Neural cell (in vitro differentiated cells): Measurements from ENCODE around the gene G6PC3. TPM values are rescaled to one million over a fixed set of nuclear protein-coding genes. Genes with fewer than 3 reads are reported as not detected.

ENCODE experiments used
- H2AFZ ChIP-seq: fragments of 200-600, 300-800 bp; sonication (generic), shearing (Covaris generic); 2 replicates; pipeline ENCODE4 v1.6.0; 2014; ENCODE audit warnings: low read depth, mild to moderate bottlenecking, antibody characterized with exemption, low read length, moderate library complexity
- H3F3A ChIP-seq: fragments of 200-600 bp; shearing (Covaris generic); 2 replicates; pipeline ENCODE4 v1.6.1; 2016; ENCODE audit warnings: mild to moderate bottlenecking, moderate library complexity, mixed read lengths, antibody characterized with exemption, low read length; ENCODE audit not compliant: insufficient read depth, poor library complexity, severe bottlenecking
- H3K27ac ChIP-seq: fragments of 200-600, 300-800 bp; sonication (generic), shearing (Covaris generic); 2 replicates; pipeline ENCODE4 v1.5.1; 2014; ENCODE audit warnings: mild to moderate bottlenecking, low read length, moderate library complexity
- H3K27me3 ChIP-seq: fragments of 300-800, 200-600 bp; sonication (generic), shearing (Covaris generic); 2 replicates; pipeline ENCODE4 v1.6.0; 2014; ENCODE audit warnings: mild to moderate bottlenecking, low read depth, low read length, moderate library complexity; ENCODE audit not compliant: insufficient read depth
- H3K36me3 ChIP-seq: fragments of 300-800, 200-600 bp; sonication (generic), shearing (Covaris generic); 2 replicates; pipeline ENCODE4 v1.5.1; 2014; ENCODE audit warnings: mild to moderate bottlenecking, antibody characterized with exemption, low read length, moderate library complexity; ENCODE audit not compliant: insufficient read depth
- H3K4me2 ChIP-seq: fragments of 300-800, 200-600 bp; sonication (generic), shearing (Covaris generic); 2 replicates; pipeline ENCODE4 v1.6.0; 2014; ENCODE audit warnings: mild to moderate bottlenecking, low read length
- H3K4me3 ChIP-seq: fragments of 300-800, 200-600 bp; sonication (generic), shearing (Covaris generic); 2 replicates; pipeline ENCODE4 v1.5.1; 2014; ENCODE audit warnings: mild to moderate bottlenecking, low read length, moderate library complexity
- H3K79me2 ChIP-seq: fragments of 200-600 bp; shearing (Covaris generic); replicated peaks from 2 replicates; pipeline ENCODE4 v1.6.0; 2014; ENCODE audit warnings: mild to moderate bottlenecking, low read length, moderate library complexity; ENCODE audit not compliant: insufficient read depth
- H3K9ac ChIP-seq: fragments of 300-800, 200-600 bp; sonication (generic), shearing (Covaris generic); 2 replicates; pipeline ENCODE4 v1.6.1; 2016; ENCODE audit warnings: mild to moderate bottlenecking, low read length, mixed read lengths
- H3K9me2 ChIP-seq: fragments of 200-600 bp; shearing (Covaris generic); 2 replicates; pipeline ENCODE4 v1.6.1; 2016; ENCODE audit warnings: mild to moderate bottlenecking, low read length, mixed read lengths; ENCODE audit not compliant: insufficient read depth
- H3K9me3 ChIP-seq: fragments of 200-600, 300-800 bp; sonication (generic), shearing (Covaris generic); 2 replicates; pipeline ENCODE4 v1.6.1; 2016; ENCODE audit warnings: mild to moderate bottlenecking, mixed run types, low read length, moderate library complexity, mixed read lengths
- H4K20me1 ChIP-seq: fragments of 200-600 bp; shearing (Covaris generic); 2 replicates; pipeline ENCODE4 v1.6.1; 2016; ENCODE audit warnings: mild to moderate bottlenecking, mixed run types; ENCODE audit not compliant: insufficient read depth
- CTCF ChIP-seq: fragments of 450-650 bp; IDR thresholded peaks from 2 replicates; pipeline ENCODE4 v1.5.1; 2014; ENCODE audit warnings: antibody characterized with exemption, mild to moderate bottlenecking, moderate library complexity; ENCODE audit not compliant: poor library complexity, severe bottlenecking
- EP300 ChIP-seq: fragments of 450-650 bp; conservative IDR thresholded peaks from 2 replicates; pipeline ENCODE4 v1.6.1; 2014; ENCODE audit warnings: antibody characterized with exemption, mild to moderate bottlenecking, moderate library complexity; ENCODE audit not compliant: poor library complexity, severe bottlenecking
- EZH2 ChIP-seq: fragments of 200-600, 300-800 bp; shearing (Covaris generic), sonication (generic); IDR thresholded peaks from 2 replicates; pipeline ENCODE4 v1.6.1; 2014; ENCODE audit warnings: antibody characterized with exemption, low read length, borderline replicate concordance, mild to moderate bottlenecking; ENCODE audit not compliant: insufficient read depth, poor library complexity, severe bottlenecking
- MXI1 ChIP-seq: fragments of 450-650 bp; conservative IDR thresholded peaks from 2 replicates; pipeline ENCODE4 v1.6.1; 2014; ENCODE audit warnings: antibody characterized with exemption, mild to moderate bottlenecking; ENCODE audit not compliant: poor library complexity, severe bottlenecking
- POLR2AphosphoS5 ChIP-seq: IDR thresholded peaks from 2 replicates; pipeline ENCODE4 v1.6.1; 2012
- RAD21 ChIP-seq: fragments of 450-650 bp; conservative IDR thresholded peaks from 2 replicates; pipeline ENCODE4 v1.6.1; 2014; ENCODE audit warnings: antibody characterized with exemption, mild to moderate bottlenecking, moderate library complexity
- SMC3 ChIP-seq: fragments of 450-650 bp; conservative IDR thresholded peaks from 2 replicates; pipeline ENCODE4 v1.6.1; 2014; ENCODE audit warnings: antibody characterized with exemption, mild to moderate bottlenecking, moderate library complexity; ENCODE audit not compliant: poor library complexity
- TAF1 ChIP-seq: IDR thresholded peaks from 2 replicates; pipeline ENCODE4 v1.6.1; 2012; ENCODE audit warnings: low read depth
- polyA plus RNA-seq: library from polyadenylated mRNA; depleted of rRNA; stranded (reverse); fragments of >200 nt; gene quantifications from 2 replicates; pipeline ENCODE4 v1.2.3, GENCODE V29; 2014
- TF ChIP-seq, protein P1 (sequence below): IDR thresholded peaks from 2 replicates; pipeline ENCODE4 v1.6.1; 2012; ENCODE audit warnings: borderline replicate concordance

The G6PC3 gene
- polyA plus RNA-seq, 1 donor from 2014 or later = 10.8 TPM

DNA sequence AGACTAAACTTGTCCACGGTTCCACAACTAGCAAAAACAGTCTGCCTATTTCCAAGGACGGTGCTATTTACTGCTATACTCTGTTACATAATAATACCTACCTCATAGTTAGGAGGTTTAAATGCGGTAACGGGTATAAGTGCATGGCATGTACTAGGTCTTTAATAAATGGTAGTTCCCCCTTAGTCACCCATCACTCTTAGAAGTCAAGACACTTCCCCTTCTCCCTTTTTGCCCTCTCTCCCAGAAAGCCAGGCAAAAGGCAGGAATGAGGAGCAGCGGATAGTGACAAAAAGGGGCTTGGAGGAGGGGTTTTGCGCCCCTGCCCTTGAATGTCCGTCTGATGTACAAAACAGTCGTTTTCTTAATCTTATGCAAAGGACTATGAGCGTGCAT is 3.0 kb upstream of the G6PC3 start:
- no peaks in the 10 kb centered on the region for H4K20me1 ChIP-seq
- peak overlapping the region; percentile 88 for H3K27ac ChIP-seq
- H3K4me3 ChIP-seq = no peak overlapping the region
- H3K27me3 ChIP-seq = no peaks in the 10 kb centered on the region
- H3K36me3 ChIP-seq = no peaks in the 10 kb centered on the region
- no peak overlapping the region for H3K4me2 ChIP-seq
- TF ChIP-seq MXI1 (no peak), POLR2AphosphoS5 (no peak), CTCF (no peak), EP300 (no peak), TAF1 (no peak), EZH2 (no peak), RAD21 (no peak), SMC3 (no peak)
- TF ChIP-seq, protein P1, sequence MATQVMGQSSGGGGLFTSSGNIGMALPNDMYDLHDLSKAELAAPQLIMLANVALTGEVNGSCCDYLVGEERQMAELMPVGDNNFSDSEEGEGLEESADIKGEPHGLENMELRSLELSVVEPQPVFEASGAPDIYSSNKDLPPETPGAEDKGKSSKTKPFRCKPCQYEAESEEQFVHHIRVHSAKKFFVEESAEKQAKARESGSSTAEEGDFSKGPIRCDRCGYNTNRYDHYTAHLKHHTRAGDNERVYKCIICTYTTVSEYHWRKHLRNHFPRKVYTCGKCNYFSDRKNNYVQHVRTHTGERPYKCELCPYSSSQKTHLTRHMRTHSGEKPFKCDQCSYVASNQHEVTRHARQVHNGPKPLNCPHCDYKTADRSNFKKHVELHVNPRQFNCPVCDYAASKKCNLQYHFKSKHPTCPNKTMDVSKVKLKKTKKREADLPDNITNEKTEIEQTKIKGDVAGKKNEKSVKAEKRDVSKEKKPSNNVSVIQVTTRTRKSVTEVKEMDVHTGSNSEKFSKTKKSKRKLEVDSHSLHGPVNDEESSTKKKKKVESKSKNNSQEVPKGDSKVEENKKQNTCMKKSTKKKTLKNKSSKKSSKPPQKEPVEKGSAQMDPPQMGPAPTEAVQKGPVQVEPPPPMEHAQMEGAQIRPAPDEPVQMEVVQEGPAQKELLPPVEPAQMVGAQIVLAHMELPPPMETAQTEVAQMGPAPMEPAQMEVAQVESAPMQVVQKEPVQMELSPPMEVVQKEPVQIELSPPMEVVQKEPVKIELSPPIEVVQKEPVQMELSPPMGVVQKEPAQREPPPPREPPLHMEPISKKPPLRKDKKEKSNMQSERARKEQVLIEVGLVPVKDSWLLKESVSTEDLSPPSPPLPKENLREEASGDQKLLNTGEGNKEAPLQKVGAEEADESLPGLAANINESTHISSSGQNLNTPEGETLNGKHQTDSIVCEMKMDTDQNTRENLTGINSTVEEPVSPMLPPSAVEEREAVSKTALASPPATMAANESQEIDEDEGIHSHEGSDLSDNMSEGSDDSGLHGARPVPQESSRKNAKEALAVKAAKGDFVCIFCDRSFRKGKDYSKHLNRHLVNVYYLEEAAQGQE = no peak
- H2AFZ ChIP-seq = no peak overlapping the region
- no peak overlapping the region for H3K9ac ChIP-seq
- no peaks in the 10 kb centered on the region for H3K9me3 ChIP-seq
- H3F3A ChIP-seq = no peaks in the 10 kb centered on the region
- no peaks in the 10 kb centered on the region for H3K9me2 ChIP-seq
- peaks cover 40% of the 10 kb centered on the region for H3K79me2 ChIP-seq

DNA sequence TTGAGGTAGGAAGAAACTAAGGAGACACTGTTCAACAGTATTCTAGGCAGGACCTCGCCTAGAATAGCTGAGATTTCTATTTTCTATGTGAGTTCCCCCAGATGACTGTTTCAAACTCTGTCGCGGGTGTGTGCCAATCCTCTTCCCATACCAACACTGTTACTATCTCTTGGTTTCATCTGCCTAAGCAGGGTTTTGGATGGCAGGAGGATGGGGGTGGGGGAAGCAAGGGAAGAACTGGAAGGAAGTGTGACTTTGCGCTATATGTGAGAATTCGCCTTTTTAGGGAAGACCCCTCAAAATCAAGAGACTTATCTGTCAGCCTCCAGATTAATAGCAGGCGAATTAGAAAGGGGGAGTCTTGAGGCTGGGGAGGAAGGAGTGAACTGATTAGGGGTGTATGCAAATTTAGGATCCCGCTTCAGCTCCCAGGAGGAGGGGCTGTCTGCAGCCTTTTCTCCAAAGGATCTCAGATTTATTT is 521 bp upstream of the G6PC3 start:
- Histone ChIP-seq H3K9ac (peak overlapping the region; percentile 93), H3F3A (no peaks in the 10 kb centered on the region), H2AFZ (peak overlapping the region; percentile 61), H3K36me3 (no peaks in the 10 kb centered on the region), H3K4me3 (peak overlapping the region; percentile 85), H3K4me2 (peak overlapping the region; percentile 49), H4K20me1 (no peaks in the 10 kb centered on the region), H3K9me3 (no peaks in the 10 kb centered on the region), H3K79me2 (peaks cover 24% of the 10 kb centered on the region), H3K9me2 (no peaks in the 10 kb centered on the region), H3K27ac (peak overlapping the region; percentile 91), H3K27me3 (no peaks in the 10 kb centered on the region)
- TF ChIP-seq TAF1 (no peak), EZH2 (no peak), SMC3 (no peak), RAD21 (no peak), EP300 (no peak), CTCF (no peak), MXI1 (no peak)
- TF ChIP-seq, protein P1 = no peak
